ENCODE data around the gene TPRG1. TPM values are rescaled to one million over a fixed set of nuclear protein-coding genes. Genes with fewer than 3 reads are reported as not detected.

TPRG1 gene
- polyA plus RNA-seq, 12 donors, result 1.9 to 4.3 (median 2.9) TPM; not detected in 2

DNA sequence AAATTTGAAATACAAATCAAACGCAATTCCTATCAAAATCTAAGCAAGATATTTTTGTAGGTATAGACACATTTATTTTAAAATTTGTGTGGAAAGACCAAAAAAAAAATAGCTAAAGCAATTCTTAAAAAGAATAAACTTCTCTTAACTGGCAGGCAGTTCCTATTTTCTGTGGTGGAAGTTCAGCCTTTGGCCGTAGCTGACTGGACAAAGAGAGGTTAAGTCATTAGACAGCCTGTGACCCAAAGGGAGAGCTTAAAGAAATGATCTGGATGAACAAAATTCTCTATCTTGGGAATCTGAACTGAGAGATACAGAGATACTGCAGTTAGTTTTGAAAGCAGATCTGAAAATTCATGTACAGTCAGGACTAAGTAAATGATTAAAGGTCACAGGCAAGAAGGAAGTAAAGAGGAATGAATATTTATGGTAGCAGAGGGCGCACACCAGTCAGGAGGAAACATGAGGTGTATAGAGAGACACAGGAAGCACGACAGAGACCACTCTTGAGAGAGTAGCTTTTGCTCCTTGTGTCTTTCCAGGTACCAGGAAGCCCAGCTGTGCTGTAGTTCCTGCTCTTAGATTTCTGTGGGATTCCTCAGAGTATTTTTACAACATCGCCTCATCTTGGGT is 57.5 kb downstream of the TPRG1 start:
- no peak for DNase-seq

DNA sequence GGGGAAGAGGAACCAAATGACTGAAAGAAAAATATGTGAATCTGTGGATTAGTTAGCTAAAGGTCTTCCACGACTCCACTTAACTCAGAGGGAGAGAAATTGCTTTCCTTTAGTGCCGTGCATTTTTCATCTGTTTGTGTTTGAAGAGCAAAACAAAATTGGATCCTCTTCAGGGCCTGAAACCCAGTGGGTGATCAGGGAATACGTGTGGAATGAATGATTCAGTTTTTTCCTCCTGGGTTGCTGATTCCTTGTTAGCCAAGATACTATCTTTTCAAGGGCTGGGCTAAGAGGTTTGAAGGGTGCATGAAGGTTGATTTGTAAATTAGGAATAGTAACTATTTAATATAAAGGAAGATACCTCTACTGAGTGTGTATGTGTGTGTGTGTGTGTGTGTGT is 61.0 kb downstream of the TPRG1 start:
- DNase-seq, result peak; percentile 4

- peak; percentile 47 for DNase-seq
These were observed 61.6 kb downstream of the TPRG1 start for GRCh38 chr3:189233225-189233858.

GRCh38 chr3:189235214-189235613 is 63.4 kb downstream of the TPRG1 start:
- DNase-seq, result no peak

DNA sequence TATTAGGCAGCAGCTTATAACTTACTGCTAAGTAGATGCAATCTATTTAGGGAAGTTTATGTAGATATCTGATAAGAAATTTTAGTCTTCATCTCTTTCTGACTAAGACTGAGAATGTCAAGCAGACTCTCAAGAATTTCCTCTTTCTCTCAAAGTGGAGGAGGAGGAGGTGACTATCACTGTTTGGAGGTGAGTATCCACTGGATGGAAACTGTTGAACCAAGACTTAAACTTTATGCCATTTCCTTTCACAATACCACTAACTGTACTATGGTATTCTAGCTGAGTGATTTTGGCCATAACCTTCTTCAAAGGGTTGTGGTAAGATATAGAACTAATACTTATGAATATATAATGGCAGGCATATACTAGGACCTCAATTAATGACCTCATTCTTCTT is 64.6 kb downstream of the TPRG1 start:
- DNase-seq, result no peak

DNA sequence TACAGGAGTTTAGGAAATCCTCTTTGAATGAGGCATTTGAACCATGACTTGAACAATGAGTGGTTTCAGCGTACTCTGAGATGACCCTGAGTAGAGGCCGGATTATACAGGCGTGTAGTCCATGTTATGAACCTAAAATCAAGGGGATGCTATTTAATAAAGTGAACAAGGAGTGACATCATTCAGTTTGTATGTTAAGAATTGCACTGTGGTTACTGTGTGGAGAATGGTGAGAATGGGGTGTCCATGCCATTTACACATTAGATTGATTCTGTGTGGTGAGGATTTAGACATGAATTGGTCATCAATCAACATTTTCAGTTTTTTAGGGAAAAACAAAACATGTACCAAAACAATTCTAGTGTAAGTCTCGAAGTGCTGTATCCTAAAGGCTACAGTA is 65.8 kb downstream of the TPRG1 start:
- DNase-seq, result no peak

DNA sequence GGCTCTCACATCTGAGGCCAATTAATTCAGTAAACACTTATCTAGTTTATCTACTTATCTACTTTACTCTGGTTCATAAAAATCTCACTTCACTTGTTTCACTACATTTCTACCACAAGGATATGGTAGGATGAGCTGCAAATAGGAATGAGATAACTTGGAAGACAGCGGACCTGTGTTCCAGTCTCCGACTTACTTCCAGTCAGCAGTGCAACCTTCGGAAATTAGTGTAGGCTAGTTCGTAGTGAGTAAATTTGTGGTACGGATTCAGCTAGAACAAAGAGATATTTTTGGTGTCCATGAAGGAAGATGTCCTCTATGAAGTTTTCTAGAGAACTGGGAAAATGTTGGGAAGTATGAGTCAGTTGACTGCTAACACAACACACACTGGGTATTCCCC is 66.3 kb downstream of the TPRG1 start:
- no peak for DNase-seq

- DNase-seq, result no peak
These were observed 67.8 kb downstream of the TPRG1 start for GRCh38 chr3:189239616-189240015.

- no peak for DNase-seq
These were observed 78.2 kb downstream of the TPRG1 start for GRCh38 chr3:189249987-189250386.

DNA sequence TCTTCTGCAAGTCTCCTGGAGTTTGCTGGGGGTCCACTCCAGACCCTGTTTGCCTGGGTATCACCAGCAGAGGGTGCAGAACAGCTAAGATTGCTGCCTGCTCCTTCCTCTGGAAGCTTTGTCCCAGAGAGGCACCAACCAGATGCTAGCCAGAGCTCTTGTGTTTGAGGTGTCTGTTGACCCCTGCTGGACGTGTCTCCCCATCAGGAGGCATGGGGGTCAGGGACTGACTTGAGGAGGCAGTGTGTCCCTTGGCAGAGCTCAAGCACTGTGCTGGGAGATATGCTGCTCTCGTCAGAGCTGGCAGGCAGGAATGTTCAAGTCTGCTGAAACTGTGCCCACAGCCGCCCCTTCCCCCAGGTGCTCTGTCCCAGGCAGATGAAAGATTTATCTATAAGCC is 86.5 kb downstream of the TPRG1 start:
- no peak for DNase-seq

GRCh38 chr3:189260556-189261493 is 89.1 kb downstream of the TPRG1 start:
- DNase-seq, result no peak

- no peak for DNase-seq
These were observed 91.0 kb downstream of the TPRG1 start for GRCh38 chr3:189262746-189263145.

- DNase-seq, result no peak
These were observed 96.3 kb downstream of the TPRG1 start for GRCh38 chr3:189267981-189268613.

- no peak for DNase-seq
These were observed 97.6 kb downstream of the TPRG1 start for GRCh38 chr3:189269365-189269764.

DNA sequence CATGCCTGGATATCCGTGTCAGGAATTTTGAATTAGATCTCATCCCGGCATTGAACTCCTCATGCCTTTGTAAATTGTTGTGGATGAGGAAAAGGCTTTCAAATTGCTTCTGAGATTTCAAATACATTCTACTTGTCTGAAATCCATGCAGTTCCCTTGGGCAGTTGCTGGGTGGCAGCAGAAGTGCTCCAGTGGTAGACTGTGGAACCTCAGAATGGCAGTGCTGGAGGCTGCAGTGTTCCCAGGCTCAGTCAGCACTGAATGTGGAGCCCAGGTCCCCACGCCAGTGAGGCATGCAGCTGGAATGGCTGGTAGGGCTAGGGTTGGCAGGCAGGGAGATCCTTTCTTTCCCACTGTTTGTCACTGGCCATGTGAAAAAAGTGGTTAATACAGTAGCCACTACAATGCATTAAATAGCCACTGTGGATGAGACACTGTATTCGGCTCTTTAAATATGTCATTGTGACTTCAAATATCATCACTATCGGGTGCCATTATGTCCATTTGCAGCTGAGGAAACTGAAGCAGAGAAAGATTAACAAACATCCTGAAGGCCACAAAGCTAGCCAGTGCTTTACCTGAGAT is 98.6 kb downstream of the TPRG1 start:
- DNase-seq, result no peak

DNA sequence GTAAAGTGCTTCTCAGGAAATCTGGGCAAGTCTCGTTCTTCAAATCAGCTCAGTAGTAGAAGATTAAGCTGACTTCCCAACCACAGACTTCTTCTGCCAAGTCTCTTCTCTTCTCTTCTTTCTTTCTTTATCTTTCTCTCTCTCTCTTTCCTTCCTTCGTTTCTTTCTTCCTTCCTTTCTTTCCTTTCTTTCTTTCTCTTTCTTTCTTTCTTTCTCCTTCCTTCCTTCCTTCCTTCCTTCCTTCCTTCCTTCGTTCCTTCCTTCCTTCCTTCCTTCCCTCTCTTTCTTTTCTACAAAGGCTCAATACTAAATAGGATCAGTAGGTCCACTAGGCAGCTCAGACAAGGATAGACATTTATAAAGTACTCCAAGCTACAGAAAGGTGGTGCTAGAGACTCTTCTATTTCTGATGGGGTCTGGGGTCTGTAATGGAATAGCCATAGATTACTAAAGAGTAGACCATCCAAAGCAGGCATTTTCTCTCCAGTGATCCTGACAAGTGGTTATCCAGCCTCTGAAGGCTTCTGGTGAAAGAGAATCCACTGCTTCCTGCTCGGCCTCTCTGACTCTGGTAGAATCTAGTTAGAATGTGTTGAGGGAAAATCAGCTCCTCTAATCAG is 100.8 kb downstream of the TPRG1 start:
- no peak for DNase-seq

DNA sequence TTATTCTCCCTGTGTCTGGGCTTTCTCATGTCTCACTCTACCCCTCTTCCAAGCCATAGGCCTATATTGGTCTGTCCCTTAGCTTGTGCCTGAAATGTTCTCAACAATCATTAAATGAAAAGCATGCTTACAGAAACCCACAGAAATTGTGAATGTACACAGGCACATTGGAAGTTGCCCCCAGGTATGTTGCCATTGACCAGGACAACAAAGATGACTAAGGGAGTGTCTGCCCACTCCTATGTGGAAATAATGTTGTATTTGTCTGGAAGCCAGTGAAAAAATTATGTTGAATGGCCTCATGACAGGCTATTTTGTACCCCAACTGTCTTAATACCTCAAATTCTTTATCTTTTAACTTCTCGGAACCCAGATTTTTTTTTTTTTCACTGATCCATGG is 102.0 kb downstream of the TPRG1 start:
- no peak for DNase-seq

GRCh38 chr3:189275182-189275581 is 103.4 kb downstream of the TPRG1 start:
- DNase-seq, result no peak

- no peak for DNase-seq
These were observed 104.1 kb downstream of the TPRG1 start for GRCh38 chr3:189275852-189276251.

DNA sequence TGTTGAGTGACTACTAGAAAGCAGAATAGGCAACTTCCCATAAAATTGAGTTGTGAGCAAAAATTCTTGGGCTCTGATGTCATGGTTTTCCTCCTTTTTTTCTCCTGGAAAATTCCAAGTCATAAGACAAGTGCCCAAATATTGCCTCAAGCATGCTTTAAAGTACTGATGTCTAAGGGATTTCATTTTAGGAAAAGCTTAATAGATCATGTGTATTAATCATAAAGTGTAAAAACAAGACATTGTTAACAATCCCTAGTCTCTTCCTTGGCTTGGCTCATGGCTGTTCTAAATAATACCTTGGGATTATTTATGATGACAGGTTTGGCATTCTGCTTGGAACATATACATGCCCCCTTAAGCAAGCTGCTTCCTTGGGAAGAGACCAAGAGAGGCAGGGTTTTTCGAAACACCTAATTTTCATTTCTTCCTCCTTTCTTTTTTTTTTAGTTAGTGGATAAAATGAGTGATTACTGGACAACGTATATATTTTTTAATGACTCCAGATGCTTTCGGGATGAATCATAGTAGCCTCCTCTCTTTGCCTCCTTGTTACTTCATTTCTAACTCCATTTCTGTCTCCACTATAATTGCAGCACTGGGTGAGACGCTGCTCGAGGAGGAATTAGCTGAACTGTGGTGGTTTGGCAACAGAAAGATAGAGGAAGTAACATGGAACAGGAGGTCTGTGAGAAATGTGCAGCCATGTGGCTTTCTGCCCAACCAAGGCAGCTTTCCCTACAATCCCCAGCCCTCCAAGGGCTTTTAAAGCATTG is 104.9 kb downstream of the TPRG1 start:
- DNase-seq, result peak; percentile 66

- DNase-seq, result no peak
These were observed 105.9 kb downstream of the TPRG1 start for GRCh38 chr3:189277711-189278110.
